HG02798 (cell line): ENCODE measurements around the gene UBE2K.
"Not testable (repeated sequence)": the region's sequence is repeated elsewhere in the genome, so short reads cannot be mapped to it uniquely, and the experiment has no call there.

ENCODE experiments used
- ATAC-seq: cut with Tn5 transposase; IDR thresholded peaks from one replicate; pipeline ENCODE4 v1.9.1; 2021; ENCODE audit warnings: mild to moderate bottlenecking; ENCODE audit not compliant: unreplicated experiment, poor library complexity

UBE2K gene

GRCh38 chr4:39719804-39720580, 22.1 kb downstream of the UBE2K start:
- no peak for ATAC-seq

DNA sequence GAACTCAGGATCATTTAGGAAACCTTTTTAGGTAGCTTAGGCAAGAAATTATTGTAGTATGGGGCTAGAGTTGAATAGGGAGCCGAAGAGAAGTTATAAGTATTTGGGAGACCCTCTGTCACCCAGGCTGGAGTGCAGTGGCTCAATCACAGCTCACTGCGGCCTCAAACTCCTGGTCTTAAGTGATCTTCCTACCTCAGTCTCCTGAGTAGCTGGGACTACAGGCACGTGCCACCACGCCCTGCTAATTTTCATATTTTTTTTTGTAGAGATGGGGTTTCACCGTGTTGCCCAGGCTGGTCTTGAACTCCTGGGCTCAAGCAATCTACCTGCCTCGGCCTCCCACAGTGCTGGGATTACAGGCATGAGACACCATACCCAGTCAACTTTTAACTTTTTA, 23.3 kb downstream of the UBE2K start:
- ATAC-seq = not testable (repeated sequence)

- no peak for ATAC-seq
These were observed 23.9 kb downstream of the UBE2K start for GRCh38 chr4:39721788-39722187.

GRCh38 chr4:39729557-39729956, 31.6 kb downstream of the UBE2K start:
- ATAC-seq = no peak

DNA sequence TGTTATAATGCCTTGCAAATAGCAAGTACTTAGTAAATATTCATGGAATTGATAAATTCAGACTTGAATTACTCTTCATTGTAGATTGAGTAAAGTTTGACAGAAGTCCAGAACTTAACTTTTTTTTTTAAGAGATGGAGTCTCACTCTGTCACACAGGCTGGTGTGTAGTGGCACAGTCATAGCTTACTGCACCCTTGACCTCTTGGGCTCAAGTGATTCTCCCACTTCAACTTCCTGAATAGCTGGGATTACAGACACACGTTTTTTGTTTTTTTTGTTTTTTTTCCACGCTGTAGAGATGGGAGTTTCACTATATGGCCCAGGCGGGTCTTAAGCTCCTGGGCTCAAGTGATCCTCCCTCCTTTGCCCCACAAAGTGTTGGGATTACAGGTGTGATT, 32.1 kb downstream of the UBE2K start:
- ATAC-seq = no peak

- no peak for ATAC-seq
These were observed 34.0 kb downstream of the UBE2K start for GRCh38 chr4:39731908-39732307.

- no peak for ATAC-seq
These were observed 34.8 kb downstream of the UBE2K start for GRCh38 chr4:39732728-39733127.

DNA sequence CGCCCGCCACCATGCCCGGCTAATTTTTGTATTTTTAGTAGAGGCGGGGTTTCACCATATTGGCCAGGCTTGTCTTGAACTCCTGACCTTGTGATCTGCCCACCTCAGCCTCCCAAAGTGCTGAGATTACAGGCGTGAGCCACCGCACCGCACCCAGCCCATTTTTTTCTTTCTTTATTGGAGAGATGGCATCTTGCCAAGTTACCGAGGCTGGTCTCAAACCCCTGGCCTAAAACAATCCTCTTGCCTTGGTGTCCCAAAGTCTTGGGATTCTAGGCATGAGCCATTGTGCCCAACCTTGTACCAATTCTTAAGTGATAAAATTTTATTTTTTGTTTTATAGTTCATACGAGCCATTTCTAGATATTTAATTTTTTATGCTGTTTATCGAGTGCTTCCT, 41.7 kb downstream of the UBE2K start:
- not testable (repeated sequence) for ATAC-seq

DNA sequence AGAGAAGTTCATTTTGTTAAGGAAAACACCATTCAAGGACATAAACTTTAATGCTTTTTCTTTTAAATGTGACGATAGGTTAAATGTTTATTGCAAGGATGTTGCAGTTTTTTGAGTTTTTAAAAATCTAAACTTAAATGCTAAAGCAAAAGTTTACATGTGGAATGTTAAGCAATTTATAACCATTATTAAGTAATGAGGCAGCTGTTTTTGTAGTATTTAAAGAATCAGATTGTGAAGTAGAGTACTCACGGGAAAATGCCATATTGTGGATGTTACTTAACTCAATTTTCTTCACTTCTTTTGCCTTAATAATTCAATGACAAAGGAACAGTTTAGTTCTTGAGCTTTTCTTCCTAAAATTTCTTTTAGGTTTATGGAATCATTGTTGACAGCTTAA, 43.5 kb downstream of the UBE2K start:
- no peak for ATAC-seq

DNA sequence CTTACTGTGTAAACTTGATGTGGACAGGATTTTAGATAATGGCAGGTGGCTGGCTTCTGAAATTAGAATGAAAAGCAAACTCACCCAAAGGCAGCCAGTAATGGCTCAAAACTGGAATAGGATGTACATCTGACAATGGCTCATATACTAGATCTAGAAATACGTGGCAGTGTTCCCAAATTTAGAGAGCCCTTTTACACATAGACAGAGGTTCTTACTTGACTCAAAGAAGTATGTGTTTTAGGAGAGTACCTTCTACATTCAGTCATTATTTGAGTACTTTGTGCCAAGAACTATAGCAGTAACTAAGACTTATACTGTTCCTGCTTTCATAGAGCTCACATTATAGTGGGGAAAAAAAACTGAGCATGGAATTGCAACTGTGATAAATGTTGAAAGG, 48.0 kb downstream of the UBE2K start:
- no peak for ATAC-seq

- no peak for ATAC-seq
These were observed 52.3 kb downstream of the UBE2K start for GRCh38 chr4:39750216-39750615.

DNA sequence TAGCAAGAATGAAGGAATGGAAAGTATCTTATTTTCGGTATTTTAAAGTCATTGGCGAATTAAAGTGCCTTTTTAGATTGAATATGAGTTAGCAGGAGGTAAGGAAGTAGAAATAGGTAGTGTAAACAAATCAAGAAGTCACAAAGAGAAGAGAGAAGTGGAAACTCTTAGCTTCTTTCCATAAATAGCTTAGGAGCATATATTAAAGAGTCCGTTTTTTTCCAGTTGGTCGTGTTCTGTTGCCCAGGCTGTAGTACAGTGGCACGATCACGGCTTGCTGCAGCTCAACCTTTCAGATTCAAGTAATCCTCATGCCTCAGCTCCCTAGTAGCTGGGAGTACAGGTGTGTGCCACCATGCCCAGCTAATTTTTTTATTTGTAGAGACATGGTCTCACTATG, 56.4 kb downstream of the UBE2K start:
- ATAC-seq = no peak

- no peak for ATAC-seq
These were observed 58.2 kb downstream of the UBE2K start for GRCh38 chr4:39756159-39756558.

DNA sequence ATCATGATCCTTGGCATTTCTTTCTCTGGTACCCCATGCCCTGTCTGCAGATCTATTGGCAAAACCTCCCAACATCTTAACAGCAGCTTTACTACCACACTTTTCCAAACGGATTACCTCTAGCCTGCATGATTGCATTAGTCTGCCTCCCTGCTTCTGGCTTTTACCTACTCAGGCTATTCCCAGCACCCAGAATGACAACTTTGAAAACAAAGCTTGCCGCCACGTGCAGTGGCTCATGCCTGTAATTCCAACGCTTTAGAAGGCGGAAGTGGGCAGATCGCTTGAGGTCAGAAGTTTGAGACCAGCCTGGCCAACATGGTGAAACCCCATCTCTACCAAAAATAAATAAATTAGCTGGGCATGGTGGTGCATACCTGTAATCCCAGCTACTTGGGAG, 60.2 kb downstream of the UBE2K start:
- no peak for ATAC-seq

- no peak for ATAC-seq
These were observed 61.6 kb downstream of the UBE2K start for GRCh38 chr4:39759569-39759968.

- no peak for ATAC-seq
These were observed 63.2 kb downstream of the UBE2K start for GRCh38 chr4:39761005-39761667.

DNA sequence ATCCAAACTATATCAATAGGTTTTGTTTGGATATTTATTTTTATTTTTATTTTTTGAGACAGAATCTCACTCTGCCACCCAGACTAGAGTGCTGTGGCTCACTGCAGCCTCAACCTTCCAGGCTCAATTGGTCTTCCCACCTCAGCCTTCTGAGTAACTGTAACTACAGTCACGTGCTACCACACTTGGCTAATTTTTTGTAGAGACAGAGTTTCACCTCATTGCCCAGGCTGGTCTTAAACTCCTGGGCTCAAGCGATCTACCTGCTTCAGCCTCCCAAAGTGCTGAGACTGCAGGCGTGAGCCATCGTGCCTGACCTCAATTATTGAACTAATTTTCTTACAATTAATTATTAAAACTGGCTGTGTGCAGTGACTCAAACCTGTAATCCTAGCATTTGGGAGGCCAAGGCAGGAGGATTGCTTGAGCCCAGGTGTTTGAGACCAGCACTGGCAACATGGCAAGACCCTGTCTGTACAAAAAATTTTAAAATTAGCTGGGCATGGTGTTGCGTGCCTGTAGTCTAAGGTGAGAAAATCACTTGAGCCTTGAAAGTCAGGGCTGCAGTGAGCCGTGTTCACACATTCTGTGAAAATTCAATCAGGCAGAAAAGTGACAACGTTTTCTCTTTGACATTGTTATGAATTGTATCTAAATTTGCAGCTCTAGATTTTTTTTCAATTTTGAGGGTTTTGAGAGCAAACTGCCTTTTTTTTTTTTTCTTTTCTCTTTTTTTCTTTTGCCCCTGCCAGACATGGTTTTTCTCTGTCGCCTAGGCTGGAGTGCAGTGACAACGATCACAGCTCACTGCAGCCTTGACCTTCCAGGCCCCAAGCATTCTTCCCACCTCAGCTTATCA, 66.0 kb downstream of the UBE2K start:
- peak; percentile 64 for ATAC-seq

DNA sequence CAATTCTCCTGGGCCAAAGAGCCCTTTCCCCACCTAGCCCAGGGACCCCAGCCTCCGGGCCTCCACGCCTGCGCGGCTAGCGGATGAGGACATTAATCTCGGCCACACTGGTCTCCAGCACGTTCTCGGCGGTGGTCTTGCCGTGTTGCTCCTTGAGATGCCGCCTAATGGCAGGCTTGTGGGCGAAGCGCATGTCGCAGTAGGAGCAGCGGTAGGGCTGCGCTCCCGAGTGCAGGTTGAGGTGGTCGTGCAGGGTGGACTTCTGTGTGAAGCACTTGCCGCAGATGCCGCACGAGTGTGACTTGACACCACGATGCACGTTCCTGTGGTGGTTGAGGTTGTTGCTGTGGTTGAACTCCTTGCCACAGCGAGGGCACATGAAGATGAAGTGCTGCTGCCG, 72.1 kb downstream of the UBE2K start:
- ATAC-seq = no peak

- ATAC-seq = no peak
These were observed 72.5 kb downstream of the UBE2K start for GRCh38 chr4:39770471-39770870.

DNA sequence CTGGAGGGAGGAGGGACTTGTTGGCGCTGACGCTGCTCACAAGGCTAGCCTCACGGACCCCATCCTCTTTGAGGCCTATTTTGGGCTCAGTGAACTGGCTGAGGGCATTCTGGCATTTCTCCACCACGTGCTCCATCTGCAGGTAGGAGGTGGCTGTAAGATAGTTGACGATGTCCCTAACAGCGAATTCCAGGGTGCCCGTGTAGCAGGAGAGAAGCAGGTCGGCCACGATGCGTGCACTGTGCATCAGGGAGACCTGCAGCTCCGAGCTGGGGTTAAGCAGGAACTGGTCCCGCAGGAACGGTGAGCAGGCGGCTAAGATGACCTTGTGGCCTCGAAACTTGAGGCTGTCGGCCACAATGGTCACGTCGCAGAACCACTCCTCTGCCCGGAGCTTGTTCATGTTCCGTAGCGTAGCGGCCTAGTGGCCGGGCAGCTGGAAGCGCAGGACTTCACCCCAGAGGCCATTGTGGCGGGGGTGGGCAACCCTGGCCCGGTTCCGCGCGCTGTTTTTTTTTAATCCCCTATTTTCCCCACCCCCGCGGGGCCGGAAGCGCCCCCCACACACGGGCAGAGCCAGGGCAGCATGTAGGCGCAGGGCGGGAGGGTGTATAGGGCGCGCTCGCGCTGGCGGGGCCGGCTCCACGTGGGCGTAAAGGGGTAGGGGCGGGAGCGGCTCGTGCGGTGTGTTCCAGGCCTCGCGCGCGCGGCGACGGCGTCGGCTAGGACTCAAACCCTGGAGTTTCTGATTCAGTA, 73.2 kb downstream of the UBE2K start:
- ATAC-seq = no peak
